Putamen (tissue), 1 donor: ENCODE measurements around the gene CDK4.

Source experiments
- DNase-seq: peaks from one replicate; pipeline ENCODE4 v3.0.0-alpha.2; 2016; ENCODE audit warnings: low spot score

Gene CDK4

GRCh38 chr12:57755454-57756372, 3.6 kb upstream of the CDK4 start:
- DNase-seq: no peak

- no peak for DNase-seq
Observed at GRCh38 chr12:57755194-57755453, 3.0 kb upstream of the CDK4 start.

- DNase-seq: no peak
Observed at GRCh38 chr12:57754411-57755193, 2.5 kb upstream of the CDK4 start, which contains the start of gene MARCHF9. Gene MARCHF9, plus strand, starts transcription at chr12:57755103. Its CDS starts 426 bp downstream, at chr12:57755529.

GRCh38 chr12:57753756-57754337, 1.7 kb upstream of the CDK4 start:
- no peak for DNase-seq

- no peak for DNase-seq
Observed at GRCh38 chr12:57752668-57753000, 524 bp upstream of the CDK4 start.

GRCh38 chr12:57751432-57751787, 700 bp downstream of the CDK4 start:
- DNase-seq: no peak

- DNase-seq: no peak
Observed at GRCh38 chr12:57750561-57751431, 1.3 kb downstream of the CDK4 start.

GRCh38 chr12:57749061-57749460, 3.0 kb downstream of the CDK4 start:
- DNase-seq: no peak

- no peak for DNase-seq
Observed at GRCh38 chr12:57746025-57746424, 6.1 kb downstream of the CDK4 start.

- no peak for DNase-seq
Observed at GRCh38 chr12:57745485-57745881, 6.6 kb downstream of the CDK4 start.

- peak; percentile 98 for DNase-seq
Observed at GRCh38 chr12:57744777-57745484, 7.2 kb downstream of the CDK4 start, which contains the start of gene TSPAN31. Gene TSPAN31, plus strand, starts transcription at chr12:57745039. Its CDS starts 116 bp downstream, at chr12:57745155.

GRCh38 chr12:57744194-57744776, 7.8 kb downstream of the CDK4 start:
- no peak for DNase-seq

GRCh38 chr12:57743769-57744168, 8.3 kb downstream of the CDK4 start:
- DNase-seq: no peak

GRCh38 chr12:57741844-57742738, 10.0 kb downstream of the CDK4 start:
- DNase-seq: no peak

- DNase-seq: no peak
Observed at GRCh38 chr12:57741413-57741789, 10.7 kb downstream of the CDK4 start.

- DNase-seq: peak; percentile 64
Observed at GRCh38 chr12:57740656-57741412, 11.3 kb downstream of the CDK4 start.

- DNase-seq: no peak
Observed at GRCh38 chr12:57739914-57740538, 12.1 kb downstream of the CDK4 start.

- no peak for DNase-seq
Observed at GRCh38 chr12:57739387-57739786, 12.7 kb downstream of the CDK4 start.
